H1 (cell line): ENCODE results near the gene NEDD4L. TPM values are rescaled to one million over a fixed set of nuclear protein-coding genes. Genes with fewer than 3 reads are reported as not detected.

Source experiments
- ATF2 ChIP-seq: IDR thresholded peaks from 2 replicates; pipeline ENCODE4 v1.6.1; 2012; ENCODE audit warnings: low read length, inconsistent platforms
- CBX5 ChIP-seq: fragments of 300-800, 300-1000 bp; sonication (generic); IDR thresholded peaks from 2 replicates; pipeline ENCODE4 v1.7.1; 2016; ENCODE audit warnings: antibody characterized with exemption, low read length, low read depth
- CHD7 ChIP-seq: fragments of 300-600 bp; sonication (generic); IDR thresholded peaks from 2 replicates; pipeline ENCODE4 v1.7.1; 2012; ENCODE audit warnings: low read length, moderate library complexity, mild to moderate bottlenecking, inconsistent platforms; ENCODE audit not compliant: insufficient replicate concordance
- JUN ChIP-seq: IDR thresholded peaks from 2 replicates; pipeline ENCODE4 v1.6.1; 2011; ENCODE audit warnings: low read depth, mild to moderate bottlenecking, improper control_type of control experiment, low read length
- SRF ChIP-seq: IDR thresholded peaks from 2 replicates; pipeline ENCODE4 v1.6.1; 2011; ENCODE audit warnings: mild to moderate bottlenecking, low read depth, low read length, moderate library complexity
- TCF12 ChIP-seq: IDR thresholded peaks from 2 replicates; pipeline ENCODE4 v1.6.1; 2011; ENCODE audit warnings: low read depth, mild to moderate bottlenecking, low read length
- polyA plus RNA-seq, 7 experiments: library from polyadenylated mRNA; depleted of rRNA in 3 of 7; stranded (reverse) in 5 of 7; unstranded in 2 of 7; fragments of >200 nt in 5 of 7; fragments of 200-250 nt in 2 of 7; gene quantifications; 1 replicate in 5 of 7; 2 replicates in 1 of 7; 4 replicates in 1 of 7; pipeline versions ENCODE4 v1.2.1 to v1.2.3, GENCODE V29; 2011 to 2013; ENCODE audit warnings: missing spikeins in 2 of 7, mixed read lengths in 2 of 7
- total RNA-seq: library from RNA; stranded (reverse); fragmentation: NEBNext Ultra II Directional; extraction: Animal tissue kit (Norgen Biotek cat#: 25700); gene quantifications from 2 replicates; pipeline ENCODE4 v1.2.1, GENCODE V29; 2021

Gene NEDD4L
- total and polyA plus RNA-seq, 2 of the 8 experiments (the other 6 are each of a cell fraction or from before 2014, with no cell fraction given), result 37.3 to 69.8 TPM

GRCh38 chr18:58139459-58140386, 95.7 kb downstream of the NEDD4L start (continued):
- TF ChIP-seq CHD7, result no peak
- no peak for TF ChIP-seq TCF12
- TF ChIP-seq SRF, result no peak
- TF ChIP-seq CBX5, result no peak
- TF ChIP-seq JUN, result no peak
- no peak for TF ChIP-seq ATF2
